Retina (tissue), 1 donor: ENCODE results near the gene TRAF2.

Experiments
- DNase-seq: peaks from one replicate; pipeline ENCODE4 v3.0.0-alpha.2; 2016

The TRAF2 gene

DNA sequence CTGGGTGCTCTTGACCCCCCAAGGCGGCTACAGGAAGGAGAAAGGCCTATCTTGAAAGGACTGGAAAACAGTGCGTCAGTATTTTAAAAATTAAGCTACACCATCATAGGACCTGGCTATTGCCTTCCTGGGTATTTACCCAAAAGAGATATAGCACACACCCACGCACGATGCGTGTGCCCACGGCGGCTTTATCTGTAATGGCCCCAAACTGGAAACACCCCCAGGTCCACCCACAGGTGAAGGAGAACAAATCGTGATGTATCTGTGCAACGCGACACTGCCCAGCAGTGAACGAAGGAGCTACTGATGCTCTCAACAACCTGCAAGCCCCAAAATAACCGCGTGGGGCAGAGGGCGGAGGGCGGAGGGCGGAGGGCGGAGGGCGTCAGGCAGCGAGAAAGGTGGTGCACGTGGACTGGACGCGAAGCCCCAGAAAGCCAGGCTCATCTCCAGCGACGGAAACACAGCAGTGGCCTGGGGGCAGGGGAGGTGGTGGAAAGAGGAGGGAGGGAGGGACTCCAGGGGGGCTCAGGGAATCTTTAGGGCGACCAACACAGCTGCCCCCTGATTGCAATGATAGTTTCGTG lies 78.6 kb downstream of the TRAF2 start:
- DNase-seq, result no peak

DNA sequence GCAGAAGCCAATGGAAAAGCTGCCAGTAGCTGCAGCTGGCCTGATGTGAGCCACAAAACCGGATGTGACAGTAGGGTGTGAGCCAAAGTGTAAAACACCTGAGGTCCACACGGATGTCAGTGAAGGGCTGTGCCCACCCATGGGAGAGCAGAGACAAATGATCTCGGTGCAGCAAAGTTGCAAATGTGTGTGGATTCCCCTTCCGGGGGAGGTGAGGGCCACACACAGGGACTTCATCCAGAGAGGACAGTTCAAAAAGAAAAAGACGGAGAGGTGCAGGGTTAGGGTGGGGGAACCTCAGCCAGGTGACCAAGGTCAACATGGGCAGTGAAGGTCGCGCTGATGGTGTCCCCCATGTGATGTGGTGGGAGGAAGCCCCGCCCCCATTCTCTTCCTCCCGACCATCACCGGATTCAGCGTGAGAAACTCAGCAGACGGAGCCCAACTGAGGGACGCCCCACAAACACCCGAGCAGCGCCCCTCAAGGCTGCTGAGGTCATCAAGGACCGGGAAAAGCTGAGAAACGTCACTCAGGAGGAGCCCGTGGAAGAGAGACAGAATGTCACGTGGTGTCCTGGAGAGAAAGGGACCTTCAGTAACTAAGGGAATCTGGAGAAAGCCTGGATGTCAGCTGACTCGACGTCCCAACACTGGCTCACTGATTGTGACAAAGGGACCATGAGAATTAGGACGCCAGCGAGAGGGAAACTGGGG lies 79.6 kb downstream of the TRAF2 start:
- peak; percentile 69 for DNase-seq

DNA sequence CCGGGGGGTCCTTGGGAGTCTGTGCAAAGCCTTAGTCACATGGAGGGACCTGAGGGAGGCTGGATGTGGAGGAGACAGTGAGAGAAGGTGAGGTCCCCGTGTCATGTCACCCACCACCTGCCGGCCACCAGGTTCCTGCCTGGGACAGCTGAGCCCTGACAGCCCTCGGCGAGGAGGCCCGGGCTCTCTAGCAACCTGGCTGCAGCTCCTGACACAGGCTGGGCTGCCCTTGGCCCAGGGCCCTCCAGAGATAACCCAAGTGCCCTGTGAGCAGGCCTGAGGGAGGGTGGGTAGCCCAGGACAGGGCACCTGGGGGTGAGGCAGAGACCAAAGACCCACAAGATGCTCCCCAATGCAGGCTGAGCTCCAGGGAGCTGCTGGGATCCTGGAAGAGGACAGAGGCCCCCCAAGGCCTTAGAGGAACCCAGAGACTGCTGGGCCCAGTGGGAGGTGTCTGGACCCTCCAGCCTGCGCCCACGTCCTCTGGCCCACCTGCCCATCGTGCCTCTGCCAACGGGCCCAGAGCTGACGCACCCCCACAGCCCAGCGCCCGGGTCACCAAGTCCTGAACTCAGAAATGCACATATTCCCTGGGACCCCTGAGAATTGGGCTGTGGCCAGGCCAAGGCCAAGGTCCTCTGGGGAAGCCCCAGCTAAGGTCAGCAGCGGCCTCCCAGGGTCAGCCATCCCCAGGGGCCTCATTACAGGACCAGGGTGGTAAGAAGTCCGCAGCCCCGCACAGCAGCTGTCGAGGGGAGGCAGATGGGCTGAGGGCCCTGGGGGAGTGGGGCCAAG lies 82.2 kb downstream of the TRAF2 start:
- DNase-seq, result no peak

DNA sequence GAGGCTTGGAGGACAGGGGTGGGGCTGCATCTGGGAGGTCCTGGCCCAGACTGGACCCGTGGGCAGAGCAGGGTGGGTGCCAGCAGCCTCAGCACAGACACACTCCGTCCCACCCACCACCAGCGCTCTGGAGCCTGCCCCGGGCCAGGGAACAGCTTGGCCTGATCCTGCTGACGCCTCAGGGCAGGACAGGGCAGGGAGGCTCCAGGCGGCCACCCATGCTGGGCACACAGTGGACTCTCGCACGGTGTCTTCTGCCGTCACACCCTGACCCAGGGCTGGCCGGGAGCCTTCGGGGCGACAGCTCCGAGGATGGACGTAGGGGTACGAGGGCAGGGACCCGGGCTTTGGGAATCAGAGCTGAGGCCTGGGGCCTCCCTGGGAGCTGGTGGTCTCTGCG lies 82.8 kb downstream of the TRAF2 start:
- no peak for DNase-seq

DNA sequence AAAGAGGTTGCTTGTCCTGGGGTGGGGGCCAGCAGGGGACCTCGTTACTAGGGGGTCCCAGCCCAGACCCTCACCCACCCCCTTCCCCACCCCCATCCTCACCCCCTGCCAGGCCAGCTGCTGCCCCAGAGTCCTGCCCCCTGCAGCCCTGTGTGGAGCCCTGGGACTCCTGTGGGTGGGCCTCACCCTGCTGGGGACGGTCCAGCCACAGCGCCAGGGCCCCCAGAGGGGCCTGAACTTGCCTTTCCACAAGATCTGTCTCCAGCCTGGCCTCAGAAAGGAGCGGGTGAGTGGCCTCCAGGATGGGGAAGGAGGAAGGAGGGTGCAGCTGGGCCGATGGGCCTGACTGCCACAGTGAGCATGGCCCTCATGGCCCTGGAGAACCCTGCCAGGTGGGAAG lies 83.5 kb downstream of the TRAF2 start:
- DNase-seq, result no peak

DNA sequence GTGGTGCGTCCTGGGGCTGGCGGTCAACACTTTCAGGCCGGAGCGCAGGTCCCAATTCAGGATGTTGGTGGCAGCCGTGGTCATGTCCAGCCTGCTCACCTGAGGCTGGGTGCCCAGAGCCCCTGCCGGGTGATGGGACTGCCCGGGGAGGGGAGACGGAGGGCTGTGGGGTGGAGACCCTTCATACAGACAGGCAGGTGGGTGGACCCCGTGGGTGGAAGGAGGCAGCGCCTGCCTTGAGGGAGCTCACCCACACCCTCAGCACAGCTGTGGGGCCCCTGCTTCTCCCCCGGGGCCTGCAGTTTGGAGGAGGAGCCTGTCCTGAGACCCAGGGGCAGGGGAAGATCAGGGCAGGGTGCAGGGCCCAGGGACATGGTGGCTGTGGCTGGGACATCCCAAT lies 84.0 kb downstream of the TRAF2 start:
- no peak for DNase-seq

DNA sequence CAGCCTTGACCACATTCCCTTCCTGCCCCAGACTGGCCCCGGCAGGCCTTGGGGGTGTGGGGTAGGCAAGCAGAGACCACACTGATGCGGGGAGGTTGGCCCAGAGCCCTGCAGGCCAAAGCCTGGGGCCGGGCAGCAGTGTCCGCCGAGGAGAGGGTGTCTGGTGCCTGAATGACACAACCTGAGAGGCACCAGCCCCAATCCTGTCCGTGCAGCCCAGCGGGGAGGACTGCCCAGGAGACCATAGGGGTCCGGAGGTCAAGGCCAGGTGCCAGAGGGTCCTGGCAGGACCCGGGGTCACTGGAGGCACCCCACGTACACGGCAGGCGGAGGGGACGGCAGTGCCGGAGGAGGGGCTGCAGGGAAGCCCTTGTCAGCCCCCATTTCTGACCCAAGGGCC lies 85.4 kb downstream of the TRAF2 start:
- DNase-seq, result no peak

DNA sequence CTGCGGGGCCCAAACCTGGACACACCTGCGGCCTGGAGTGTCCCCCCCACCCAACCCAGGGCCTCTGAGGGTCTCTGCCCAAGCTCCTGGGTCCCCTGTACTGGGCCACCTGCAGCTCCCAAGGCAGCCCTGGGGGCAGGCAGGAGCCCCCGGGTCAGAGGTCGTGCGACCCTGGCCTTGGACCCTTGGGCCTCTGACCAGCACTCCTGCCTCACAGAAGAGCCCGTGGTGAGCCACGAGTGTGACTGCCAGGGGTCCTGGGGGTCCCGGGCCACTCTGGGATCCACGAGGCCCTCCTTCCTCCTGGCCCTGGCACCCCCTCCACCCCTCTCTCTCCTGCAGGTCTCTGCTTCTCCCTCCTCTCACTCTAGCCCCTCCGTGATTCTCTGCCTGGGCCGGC lies 86.0 kb downstream of the TRAF2 start:
- DNase-seq, result no peak

DNA sequence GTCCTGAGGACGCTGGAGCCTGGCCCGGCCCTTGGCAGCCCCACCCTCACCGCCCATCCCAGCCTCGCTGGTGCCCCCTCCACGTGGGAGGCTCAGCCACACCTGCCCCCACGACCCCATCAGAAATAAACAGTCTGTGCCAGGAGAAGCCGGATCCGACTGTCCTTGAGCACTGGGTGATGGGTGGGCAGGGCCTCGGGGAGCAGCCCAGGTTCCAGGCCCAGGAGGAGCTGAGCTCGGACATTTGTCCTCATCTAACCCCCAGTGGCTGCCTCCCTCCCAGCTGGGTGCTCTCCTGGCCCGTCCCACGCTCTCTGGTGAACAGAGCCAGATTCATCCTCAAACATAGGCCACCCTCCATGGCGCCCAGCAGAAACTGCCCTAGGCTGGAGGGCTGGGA lies 86.4 kb downstream of the TRAF2 start:
- no peak for DNase-seq

DNA sequence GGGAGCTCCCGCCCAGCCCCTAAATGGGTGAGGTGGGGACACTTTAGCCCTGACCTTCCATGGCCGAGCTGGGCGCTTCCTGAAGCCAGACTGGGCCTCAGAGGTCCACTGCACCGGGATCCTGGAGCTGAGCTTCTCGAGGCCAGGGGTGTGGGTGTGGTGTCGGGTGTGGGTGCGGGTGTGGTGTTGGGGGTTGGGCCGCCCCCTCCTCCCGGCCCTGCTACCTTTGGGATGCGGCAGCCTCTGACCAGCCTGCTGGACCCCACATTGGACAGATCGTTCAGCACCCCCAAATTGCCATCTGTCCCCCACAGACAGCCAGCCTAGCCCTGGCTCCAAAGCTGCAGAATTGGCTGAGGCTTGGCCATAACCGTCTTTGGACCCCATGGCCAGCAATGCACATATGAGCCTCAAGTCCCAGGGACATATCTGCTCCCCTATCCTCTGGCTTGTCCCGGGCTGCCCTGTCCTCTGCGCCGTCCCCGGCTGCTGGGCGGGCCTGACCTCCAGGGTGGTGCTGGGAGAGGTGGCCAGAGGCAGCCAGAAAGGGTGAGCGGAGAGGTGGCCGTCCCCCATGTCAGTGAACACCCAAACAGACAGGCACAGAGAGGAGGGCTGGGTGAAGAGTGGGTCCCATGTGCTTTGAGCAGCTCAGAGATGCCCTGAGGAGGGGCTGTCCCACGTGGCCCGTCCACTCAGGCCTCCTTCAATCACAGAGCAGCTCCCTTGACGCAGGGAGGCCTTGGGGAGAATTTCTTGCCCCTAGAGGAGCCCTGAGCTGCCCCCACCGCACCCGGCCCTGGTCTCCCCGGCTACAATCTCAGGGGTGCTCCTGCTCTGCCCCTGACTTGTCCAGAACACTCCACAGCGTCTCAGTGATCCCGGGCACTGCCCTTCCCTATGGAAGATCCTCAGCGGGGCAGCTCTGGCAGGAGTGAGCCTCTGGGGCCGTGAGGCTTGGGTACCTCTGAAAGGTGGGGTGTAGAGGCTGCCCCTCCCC lies 87.6 kb downstream of the TRAF2 start:
- DNase-seq, result no peak

DNA sequence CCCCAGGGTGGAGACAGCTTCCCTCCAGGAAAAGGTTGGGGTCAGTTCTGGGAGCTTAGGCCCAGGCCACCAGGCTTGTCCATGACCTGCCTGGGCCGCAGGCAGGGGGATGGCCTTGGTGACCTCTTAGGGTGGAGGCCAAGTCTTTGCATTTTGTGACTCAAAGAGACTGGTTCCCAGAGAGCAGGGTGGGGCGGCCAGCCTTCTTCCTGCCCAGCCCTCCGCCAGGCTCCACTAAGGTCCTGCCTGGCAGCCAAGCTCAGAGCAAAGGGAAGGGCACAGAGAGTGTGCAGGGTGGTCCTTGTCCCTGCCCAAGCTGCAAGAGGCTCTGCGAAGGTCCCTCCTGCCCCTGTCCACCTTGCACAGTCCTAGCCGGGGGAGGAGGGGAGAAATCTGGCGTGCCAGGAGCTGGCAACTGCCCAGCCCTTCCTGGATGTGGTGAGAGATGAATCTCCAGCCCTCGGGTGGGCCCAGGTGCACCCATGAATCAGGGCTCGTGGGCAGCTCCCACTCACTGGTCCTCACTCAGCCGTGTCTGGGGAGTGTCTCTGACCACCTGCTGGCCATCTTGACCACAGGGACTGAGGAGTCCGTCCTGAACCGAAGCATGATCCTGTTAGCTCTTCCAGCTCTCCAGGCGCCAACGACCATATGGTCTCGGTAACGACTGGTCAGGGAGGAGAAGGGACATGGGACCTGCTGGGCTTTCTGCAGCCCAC lies 88.7 kb downstream of the TRAF2 start:
- DNase-seq, result no peak

DNA sequence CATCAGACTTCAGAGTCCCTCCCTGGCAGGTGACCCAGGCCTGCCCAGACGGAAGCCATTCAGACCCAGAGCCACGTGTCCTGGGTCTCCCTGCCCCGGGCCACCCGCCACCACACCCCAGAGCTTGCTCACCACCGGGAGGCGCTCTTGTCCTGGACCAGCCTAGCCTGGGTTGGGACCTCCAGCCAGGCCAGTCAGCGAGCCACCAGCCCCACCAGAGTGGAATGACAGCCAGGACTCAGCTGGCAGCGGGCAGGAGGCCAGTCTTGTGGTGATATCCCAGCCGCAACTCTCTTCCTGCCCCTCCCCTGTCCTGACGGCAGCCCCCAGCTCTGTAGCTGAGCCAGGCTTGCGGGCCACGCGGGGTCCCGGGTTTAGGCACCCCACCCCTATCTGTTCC lies 89.3 kb downstream of the TRAF2 start:
- no peak for DNase-seq
